GM19324 (cell line): ENCODE data around the gene COL3A1.

Experiments used
- ATAC-seq: cut with Tn5 transposase; IDR thresholded peaks from one replicate; pipeline ENCODE4 v1.9.1; 2021; ENCODE audit warnings: mild to moderate bottlenecking, moderate library complexity; ENCODE audit not compliant: unreplicated experiment, low FRiP score

Gene COL3A1

GRCh38 chr2:188974164-188974563 lies at the start of gene COL3A1:
COL3A1 (plus strand) TSS chr2:188974373; CDS start chr2:188974490, 117 bp downstream.
- ATAC-seq, result no peak

GRCh38 chr2:188928643-188929042 lies 45.5 kb upstream of the COL3A1 start:
- no peak for ATAC-seq

- no peak for ATAC-seq
These were observed 42.8 kb upstream of the COL3A1 start for GRCh38 chr2:188931361-188931760.

GRCh38 chr2:188937228-188938220 lies 36.6 kb upstream of the COL3A1 start:
- ATAC-seq, result no peak

- ATAC-seq, result no peak
These were observed 34.0 kb upstream of the COL3A1 start for GRCh38 chr2:188940171-188940570.

- ATAC-seq, result no peak
These were observed 29.7 kb upstream of the COL3A1 start for GRCh38 chr2:188944442-188944841.

DNA sequence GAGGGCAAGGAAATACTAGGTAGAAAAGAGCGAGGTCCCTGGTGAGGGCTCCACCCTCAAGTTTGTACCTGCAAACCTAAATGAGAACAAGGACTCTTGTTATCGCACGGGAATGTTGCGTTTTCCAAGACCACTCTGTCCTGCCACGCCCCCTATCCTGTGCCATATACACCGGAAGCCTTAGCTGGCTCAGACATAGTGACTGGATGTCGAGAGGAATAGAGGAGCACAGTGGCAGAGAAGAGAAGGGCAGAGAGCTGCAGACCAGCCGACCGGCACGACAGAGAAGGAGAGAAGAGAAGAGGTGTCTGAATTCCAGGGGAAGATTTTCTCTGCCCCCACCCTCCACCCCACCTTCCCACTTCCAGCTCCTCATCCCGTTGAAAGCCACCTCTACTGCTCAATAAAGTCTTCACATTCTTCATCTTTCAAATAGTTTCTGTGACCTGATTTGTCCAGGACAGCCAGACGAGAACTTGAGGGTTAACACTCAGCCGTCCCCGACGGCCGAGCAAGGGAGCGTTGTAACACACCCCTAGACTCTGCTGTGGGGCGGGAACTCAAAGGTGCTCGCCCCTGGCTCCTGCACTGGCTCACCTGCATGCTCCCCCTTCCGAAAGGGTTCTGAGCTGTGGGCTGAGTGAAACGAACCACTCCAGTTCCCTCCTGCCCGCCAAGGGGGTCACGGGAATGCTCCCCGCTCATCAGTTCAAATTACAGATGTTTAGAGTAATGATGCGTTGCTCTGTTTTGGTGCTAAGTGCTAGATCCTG lies 24.9 kb upstream of the COL3A1 start:
- no peak for ATAC-seq

DNA sequence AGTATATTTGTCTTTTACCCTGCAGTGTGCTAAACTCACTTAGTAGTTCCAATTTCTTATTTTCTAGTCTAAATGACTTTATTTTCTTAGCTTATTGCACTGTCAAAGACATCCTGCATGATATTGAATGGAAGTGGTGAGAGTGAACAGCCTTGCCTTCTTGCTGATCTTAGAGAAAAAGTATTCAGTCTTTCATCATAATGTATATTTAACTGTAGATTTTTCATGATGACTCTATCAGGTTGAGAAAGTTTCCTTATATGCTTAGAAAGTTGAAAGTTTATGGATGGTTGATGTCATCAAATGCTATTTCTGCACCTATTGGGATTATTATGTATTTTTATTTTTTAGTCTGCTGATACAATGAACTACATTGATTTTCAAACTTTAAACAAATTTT lies 21.3 kb upstream of the COL3A1 start:
- no peak for ATAC-seq

DNA sequence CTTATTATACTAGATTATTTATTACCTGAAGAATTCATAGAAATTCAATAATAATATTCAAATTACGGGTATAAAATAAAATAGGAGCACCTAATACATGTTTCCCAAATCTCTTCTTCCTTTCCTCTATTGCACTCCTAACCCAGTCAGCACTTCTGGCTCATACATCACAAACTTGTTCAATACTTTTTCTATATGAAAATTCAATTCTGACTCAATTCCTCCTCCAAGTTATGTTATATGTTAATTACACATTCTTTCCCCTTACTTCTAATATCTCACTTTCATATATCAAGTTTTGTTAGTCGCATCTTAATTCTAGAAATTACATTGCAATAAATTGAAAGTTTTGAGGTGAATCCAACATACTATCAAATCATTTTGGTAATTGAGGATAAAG lies 17.9 kb upstream of the COL3A1 start:
- ATAC-seq, result no peak

- no peak for ATAC-seq
These were observed 17.2 kb upstream of the COL3A1 start for GRCh38 chr2:188956961-188957360.

GRCh38 chr2:188957646-188958045 lies 16.5 kb upstream of the COL3A1 start:
- ATAC-seq, result no peak

GRCh38 chr2:188963741-188964140 lies 10.4 kb upstream of the COL3A1 start:
- ATAC-seq, result no peak

- no peak for ATAC-seq
These were observed 9.1 kb upstream of the COL3A1 start for GRCh38 chr2:188964976-188965546.

- no peak for ATAC-seq
These were observed 8.6 kb upstream of the COL3A1 start for GRCh38 chr2:188965563-188965962.

DNA sequence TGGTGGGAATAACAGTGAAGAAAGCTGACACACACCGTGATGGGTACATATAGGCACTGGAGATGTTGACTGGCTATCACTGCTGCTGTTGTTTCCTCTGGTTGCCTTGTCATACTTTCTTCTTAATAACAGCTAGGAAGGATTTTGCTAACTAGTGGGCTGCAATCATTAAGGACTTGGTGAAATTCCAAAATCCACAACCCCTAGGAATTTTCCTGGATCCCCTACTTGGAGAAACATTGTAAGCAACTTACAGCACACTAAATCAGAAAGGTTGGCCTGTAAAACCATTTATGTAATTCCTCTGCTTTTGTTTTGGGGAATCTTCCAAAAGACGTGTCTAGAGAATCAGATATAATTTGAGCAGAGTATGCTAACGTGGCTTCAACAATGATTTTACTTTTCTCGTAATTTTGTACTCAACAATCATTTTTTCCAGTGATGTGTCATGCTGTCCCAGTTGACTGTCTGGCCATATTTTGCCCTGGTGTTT lies 8.0 kb upstream of the COL3A1 start:
- no peak for ATAC-seq

- ATAC-seq, result no peak
These were observed 7.3 kb upstream of the COL3A1 start for GRCh38 chr2:188966728-188967440.

DNA sequence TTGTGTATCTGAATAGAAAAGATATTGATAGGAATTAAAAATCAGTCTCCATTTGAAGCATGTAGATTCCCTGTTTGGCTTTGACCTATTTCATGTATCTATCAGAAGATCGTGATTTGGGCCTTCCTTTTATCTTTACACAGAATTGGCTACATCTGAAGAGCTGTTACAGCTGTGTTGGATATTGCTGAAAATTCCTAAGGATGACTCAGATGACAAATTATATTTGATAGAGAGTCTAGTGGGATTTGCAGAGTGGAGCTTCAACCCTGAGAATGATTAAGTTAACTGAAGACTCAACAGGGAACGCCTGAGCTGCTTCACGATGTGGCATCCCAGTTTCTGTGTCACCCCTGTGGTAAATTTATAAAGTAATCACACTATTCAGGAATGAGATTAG lies 4.9 kb upstream of the COL3A1 start:
- ATAC-seq, result no peak

GRCh38 chr2:188969651-188970050 lies 4.5 kb upstream of the COL3A1 start:
- no peak for ATAC-seq

DNA sequence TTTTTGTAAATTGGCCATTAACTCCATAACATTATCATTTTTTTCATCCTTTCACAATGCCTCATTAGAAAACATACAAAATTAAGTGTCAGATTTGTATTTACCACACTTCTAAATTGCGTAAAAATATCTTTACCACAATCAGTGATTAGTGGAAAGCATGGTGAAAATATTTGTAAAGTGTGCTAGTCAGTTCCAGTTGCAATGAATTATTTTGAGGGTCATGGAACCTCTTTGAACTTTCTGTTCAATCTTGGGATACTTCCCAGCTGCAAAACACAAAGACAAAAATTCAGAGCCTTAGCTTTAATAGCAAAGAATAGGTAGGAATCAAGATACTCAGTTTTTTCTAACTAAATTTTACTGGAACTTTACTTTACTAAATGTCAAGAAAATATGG lies 4.0 kb upstream of the COL3A1 start:
- no peak for ATAC-seq

- ATAC-seq, result no peak
These were observed 2.7 kb upstream of the COL3A1 start for GRCh38 chr2:188971432-188971861.
